Measurements from ENCODE around the gene C11orf68. TPM values are rescaled to one million over a fixed set of nuclear protein-coding genes. Genes with fewer than 3 reads are reported as not detected.

C11orf68 gene
- total and polyA plus RNA-seq, 9 of the 15 experiments (the other 6 are each of a cell fraction or from before 2014, with no cell fraction given): 3.6 to 35.9 (median 12.8) TPM

DNA sequence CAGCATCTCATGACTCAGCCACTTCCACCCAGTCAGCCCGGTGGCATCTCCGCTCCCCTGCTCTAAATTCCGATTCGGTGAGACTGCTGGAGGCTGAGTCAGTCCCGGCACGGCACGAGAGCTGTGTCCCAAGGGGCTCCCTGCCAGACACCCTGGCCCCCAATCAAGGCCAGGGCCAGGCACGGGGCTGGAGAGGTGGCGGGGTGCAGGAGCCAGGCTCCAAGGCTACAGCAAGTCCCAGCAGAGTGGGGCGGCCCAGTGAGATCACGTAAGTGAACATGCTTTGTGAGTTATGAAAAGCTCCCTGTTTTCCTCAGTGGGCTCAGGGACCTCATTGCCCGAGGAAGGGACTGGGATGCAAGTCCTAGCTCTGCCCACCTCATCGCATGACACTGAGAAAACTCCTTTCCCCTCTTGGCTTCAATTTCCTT, 3.0 kb downstream of the C11orf68 start:
- H4K20me1 ChIP-seq (replicated peaks; ENCODE audit: control insufficient read depth, insufficient read depth, low read length): no peaks in the 10 kb centered on the region
- H3K4me2 ChIP-seq (ENCODE audit: insufficient read depth, low read length): peak overlapping the region; percentile 1; the same call in 1 of the 2 replicates
- H3K4me1 ChIP-seq (replicated peaks in 1 of 2; ENCODE audit: control insufficient read depth in 2 of 2, insufficient read depth in 2 of 2, low read length in 2 of 2): peaks cover 43 to 72% of the 10 kb centered on the region in 2 experiments
- H3K4me3 ChIP-seq: no peak overlapping the region
- peak overlapping the region in 1 of 2 experiments; percentile 84; a peak in 3 of 4 replicates for H3K9ac ChIP-seq (ENCODE audit: insufficient read depth in 1 of 2, low read depth in 2 of 2, low read length in 2 of 2)
- DNase-seq (ENCODE audit: extremely low read depth in 1 of 4, low spot score in 3 of 4) (peak in 2 of 4 experiments; percentile 53 to 55), ATAC-seq (peak; percentile 4; the same call in 2 of the 3 replicates), FAIRE-seq (peak; percentile 51)
- peaks cover 14% of the 10 kb centered on the region; the same call in 1 of the 3 replicates for H3K36me3 ChIP-seq (ENCODE audit: control insufficient read depth, insufficient read depth, low read length)
- ChIA-PET CTCF (ENCODE audit: low intra/inter-chr PET ratio) (no interaction called here), POLR2A (interaction anchor here (0.5 to 2.3 kb wide), 11 partner anchors 9 to 227 kb away, joined by 3 to 14 read pairs (median 3); partner anchors contain the start of genes CCDC85B and FOSL1)
- WGBS (ENCODE audit: insufficient coverage, low coverage, missing lambda C conversion rate): 26% methylated on average over 13 of the region's 13 CpGs
- in situ Hi-C loops (cut with MboI): no loop called here
- no peaks in the 10 kb centered on the region for H3K9me1 ChIP-seq (ENCODE audit: control insufficient read depth, insufficient read depth, low read length)
- no peak overlapping the region for H2AFZ ChIP-seq (ENCODE audit: low read depth, low read length)
- no peaks in the 10 kb centered on the region for H3K9me3 ChIP-seq (replicated peaks; ENCODE audit: control insufficient read depth, insufficient read depth, low read depth, low read length)
- no peaks in the 10 kb centered on the region for H3K27me3 ChIP-seq (ENCODE audit: control insufficient read depth in 2 of 2, insufficient read depth in 2 of 2, low read length in 2 of 2)
- H3K27ac ChIP-seq (ENCODE audit: extremely low read depth, low read depth, low read length): no peak overlapping the region
- no TSS peak for BruUV-seq (replicated peaks)
- peaks cover 31% of the 10 kb centered on the region for H3K79me2 ChIP-seq (ENCODE audit: control insufficient read depth, insufficient read depth, low read length)
- intact Hi-C loops (cut with micrococcal nuclease): no loop called here
- TF ChIP-seq NFE2L1 (tag; IDR thresholded peaks at IDR 0.05; ENCODE audit: borderline replicate concordance, low read depth) (no peak), ZKSCAN1 (IDR thresholded peaks at IDR 0.05; ENCODE audit: low read depth, low read length) (peak; percentile 46; the same call in 1 of the 2 replicates), JUNB (CRISPR knock-in tag; conservative IDR thresholded peaks at IDR 0.05) (no peak), TAF1 (IDR thresholded peaks at IDR 0.05; ENCODE audit: control insufficient read depth, extremely low read depth, insufficient read depth, low read length, severe bottlenecking) (no peak), ARID1B (IDR thresholded peaks at IDR 0.05) (peak; percentile 66), ZNF696 (CRISPR knock-in tag; conservative IDR thresholded peaks at IDR 0.05) (no peak), ZFPM2 (CRISPR knock-in tag; IDR thresholded peaks at IDR 0.05) (no peak), RCOR1 (IDR thresholded peaks at IDR 0.05; ENCODE audit: borderline replicate concordance in 1 of 2, low read depth in 2 of 2, low read length in 2 of 2) (no peak), FOS (IDR thresholded peaks at IDR 0.05; ENCODE audit: extremely low read depth, insufficient read length) (peak; percentile 14), C11orf30 (IDR thresholded peaks at IDR 0.05; ENCODE audit: low read depth) (peak; percentile 73), HMGN3 (IDR thresholded peaks at IDR 0.05; ENCODE audit: borderline replicate concordance, extremely low read depth, insufficient read length, low read depth, low read length) (peak; percentile 50), HEY1 (CRISPR knock-in tag; IDR thresholded peaks at IDR 0.05; ENCODE audit: borderline replicate concordance) (no peak), MXI1 (IDR thresholded peaks at IDR 0.05; ENCODE audit: low read depth, low read length) (no peak), FUS (optimal IDR thresholded peaks at IDR 0.05; ENCODE audit: low read depth, low read length) (no peak), EGR1 (conservative IDR thresholded peaks at IDR 0.05) (no peak), KAT7 (CRISPR knock-in tag; IDR thresholded peaks at IDR 0.05; ENCODE audit: borderline replicate concordance) (no peak)
- TF ChIP-seq, protein P1, sequence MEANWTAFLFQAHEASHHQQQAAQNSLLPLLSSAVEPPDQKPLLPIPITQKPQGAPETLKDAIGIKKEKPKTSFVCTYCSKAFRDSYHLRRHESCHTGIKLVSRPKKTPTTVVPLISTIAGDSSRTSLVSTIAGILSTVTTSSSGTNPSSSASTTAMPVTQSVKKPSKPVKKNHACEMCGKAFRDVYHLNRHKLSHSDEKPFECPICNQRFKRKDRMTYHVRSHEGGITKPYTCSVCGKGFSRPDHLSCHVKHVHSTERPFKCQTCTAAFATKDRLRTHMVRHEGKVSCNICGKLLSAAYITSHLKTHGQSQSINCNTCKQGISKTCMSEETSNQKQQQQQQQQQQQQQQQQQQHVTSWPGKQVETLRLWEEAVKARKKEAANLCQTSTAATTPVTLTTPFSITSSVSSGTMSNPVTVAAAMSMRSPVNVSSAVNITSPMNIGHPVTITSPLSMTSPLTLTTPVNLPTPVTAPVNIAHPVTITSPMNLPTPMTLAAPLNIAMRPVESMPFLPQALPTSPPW (CRISPR knock-in tag; IDR thresholded peaks at IDR 0.05): no peak
- TF ChIP-seq, protein P2, sequence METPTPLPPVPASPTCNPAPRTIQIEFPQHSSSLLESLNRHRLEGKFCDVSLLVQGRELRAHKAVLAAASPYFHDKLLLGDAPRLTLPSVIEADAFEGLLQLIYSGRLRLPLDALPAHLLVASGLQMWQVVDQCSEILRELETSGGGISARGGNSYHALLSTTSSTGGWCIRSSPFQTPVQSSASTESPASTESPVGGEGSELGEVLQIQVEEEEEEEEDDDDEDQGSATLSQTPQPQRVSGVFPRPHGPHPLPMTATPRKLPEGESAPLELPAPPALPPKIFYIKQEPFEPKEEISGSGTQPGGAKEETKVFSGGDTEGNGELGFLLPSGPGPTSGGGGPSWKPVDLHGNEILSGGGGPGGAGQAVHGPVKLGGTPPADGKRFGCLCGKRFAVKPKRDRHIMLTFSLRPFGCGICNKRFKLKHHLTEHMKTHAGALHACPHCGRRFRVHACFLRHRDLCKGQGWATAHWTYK (CRISPR knock-in tag; IDR thresholded peaks at IDR 0.05): no peak
- TF ChIP-seq, protein P3, sequence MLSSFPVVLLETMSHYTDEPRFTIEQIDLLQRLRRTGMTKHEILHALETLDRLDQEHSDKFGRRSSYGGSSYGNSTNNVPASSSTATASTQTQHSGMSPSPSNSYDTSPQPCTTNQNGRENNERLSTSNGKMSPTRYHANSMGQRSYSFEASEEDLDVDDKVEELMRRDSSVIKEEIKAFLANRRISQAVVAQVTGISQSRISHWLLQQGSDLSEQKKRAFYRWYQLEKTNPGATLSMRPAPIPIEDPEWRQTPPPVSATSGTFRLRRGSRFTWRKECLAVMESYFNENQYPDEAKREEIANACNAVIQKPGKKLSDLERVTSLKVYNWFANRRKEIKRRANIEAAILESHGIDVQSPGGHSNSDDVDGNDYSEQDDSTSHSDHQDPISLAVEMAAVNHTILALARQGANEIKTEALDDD (IDR thresholded peaks at IDR 0.05): no peak
